ENCODE results near the gene HIPK3.

GRCh38 chr11:33211580-33211979 lies 45.6 kb upstream of the HIPK3 start:
- TF ChIP-seq POLR2A (IDR thresholded peaks at IDR 0.05; ENCODE audit: low read length) (no peak), GATA1 (IDR thresholded peaks at IDR 0.05; ENCODE audit: low read depth, low read length) (no peak)
